Activated T-cell treated with anti-CD3 and anti-CD28 coated beads for 4 hours (primary cell): Measurements from ENCODE around the gene SYT13.
"Not testable (repeated sequence)": the region's sequence is repeated elsewhere in the genome, so short reads cannot be mapped to it uniquely, and the experiment has no call there.

Experiments used
- DNase-seq: peaks from one replicate; pipeline ENCODE4 v3.0.0-alpha.2; 2020

Gene SYT13

DNA sequence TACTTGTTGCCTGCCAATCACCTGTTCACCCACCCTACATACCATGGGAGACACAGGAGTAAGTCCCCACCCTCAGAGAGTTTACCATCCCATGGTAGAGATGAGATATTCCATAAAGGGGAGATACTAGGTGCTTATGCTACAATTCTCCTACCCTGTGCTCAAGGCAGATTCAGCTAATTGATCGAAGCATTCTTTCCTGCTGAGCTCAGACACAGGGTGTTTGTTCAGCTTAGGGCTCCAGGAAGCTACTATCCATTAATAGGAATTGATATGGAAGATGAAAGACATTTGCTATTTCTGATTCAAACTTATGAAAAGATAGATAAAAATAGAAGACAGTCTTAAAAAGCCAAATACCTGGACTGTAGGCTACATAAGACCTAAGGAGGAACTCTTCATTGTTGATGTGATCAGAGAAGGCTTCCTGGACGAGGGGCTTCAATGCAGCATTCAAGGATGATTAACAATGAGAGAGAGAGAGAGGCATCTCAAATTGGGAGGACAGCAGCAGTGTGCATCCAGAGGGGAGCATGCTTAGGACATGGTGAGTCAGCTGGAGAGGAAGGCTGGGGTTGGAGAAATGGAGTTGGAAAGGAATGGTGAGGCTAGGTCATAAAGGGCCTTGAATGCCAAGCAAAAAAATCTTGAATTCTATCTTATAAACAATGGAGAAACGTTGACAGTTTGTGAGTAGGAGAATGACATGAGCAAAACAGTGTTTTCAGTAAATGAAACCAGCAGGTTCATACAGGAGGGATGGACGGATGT is 15.0 kb downstream of the SYT13 start:
- DNase-seq: no peak

DNA sequence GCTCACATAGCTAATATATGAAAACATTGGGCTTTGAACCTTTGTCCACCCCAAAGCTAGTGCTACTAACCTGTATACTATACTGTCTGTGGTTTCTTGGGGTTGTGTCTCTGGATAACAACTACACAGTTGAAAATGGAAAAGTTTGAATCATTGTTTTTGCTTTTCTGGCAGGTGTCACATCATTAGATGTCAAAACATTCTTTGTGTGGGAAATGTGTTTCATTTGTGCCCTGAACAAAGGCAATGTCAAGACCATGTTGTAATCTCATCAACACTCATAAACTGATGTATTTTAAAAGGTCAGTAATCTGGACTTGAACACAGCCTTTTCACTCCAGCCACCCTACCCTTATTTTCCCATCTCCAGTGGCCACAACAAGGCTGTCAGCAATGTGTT is 16.5 kb downstream of the SYT13 start:
- DNase-seq: no peak

GRCh38 chr11:45267652-45268299 is 18.4 kb downstream of the SYT13 start:
- DNase-seq: no peak

GRCh38 chr11:45267052-45267451 is 19.1 kb downstream of the SYT13 start:
- DNase-seq: no peak

DNA sequence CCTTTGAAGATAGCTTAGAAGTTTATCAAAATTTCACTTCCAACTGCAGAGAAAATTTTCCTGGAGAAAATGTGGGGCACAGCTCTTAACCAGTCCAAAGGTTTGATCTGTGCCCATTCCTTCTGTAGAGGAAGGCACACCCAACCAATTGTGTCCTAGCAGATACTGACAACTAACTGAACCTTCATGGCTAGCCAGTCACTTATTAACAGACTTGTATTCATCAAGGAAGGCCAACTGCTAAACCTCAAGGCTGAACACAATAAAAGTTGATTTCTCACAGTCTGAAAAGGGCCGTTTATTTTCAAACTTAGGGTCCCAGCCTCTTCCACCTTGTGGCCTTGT is 19.5 kb downstream of the SYT13 start:
- DNase-seq: no peak

DNA sequence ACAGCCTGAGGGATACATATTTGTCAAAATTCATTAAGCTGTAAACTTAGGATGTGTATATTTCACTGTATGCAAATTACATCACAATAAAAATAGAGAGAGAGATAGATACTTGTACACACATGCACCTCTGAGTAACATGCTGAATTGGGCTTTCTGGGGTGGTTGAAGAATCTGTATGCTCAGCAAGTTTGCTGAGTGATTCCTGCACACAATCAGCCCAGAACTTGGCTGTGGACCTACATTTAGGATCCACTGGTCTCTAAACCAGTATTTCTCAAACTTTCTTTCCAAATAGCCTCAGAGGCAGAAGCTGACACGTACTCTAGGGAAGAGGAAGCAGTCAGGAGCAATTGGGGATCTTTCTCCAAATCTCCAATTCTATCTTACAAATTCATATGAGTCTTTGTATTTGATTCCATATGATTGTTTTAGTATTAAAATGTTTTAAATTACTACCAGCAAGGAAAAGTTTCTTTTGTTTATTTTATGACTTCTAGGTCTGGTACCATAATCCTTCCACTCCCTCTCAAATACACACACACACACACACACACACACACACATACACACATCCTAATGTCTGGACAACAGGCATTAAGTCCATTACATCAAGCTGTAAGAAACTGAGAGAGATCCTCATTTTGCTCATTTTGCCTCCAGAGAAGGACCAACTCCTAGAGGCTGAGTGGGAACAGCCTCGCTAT is 20.0 kb downstream of the SYT13 start:
- DNase-seq: no peak

GRCh38 chr11:45264839-45265515 is 21.2 kb downstream of the SYT13 start:
- no peak for DNase-seq

GRCh38 chr11:45263773-45264172 is 22.4 kb downstream of the SYT13 start:
- no peak for DNase-seq

- no peak for DNase-seq
Measured at GRCh38 chr11:45262900-45263299, 23.2 kb downstream of the SYT13 start.

- no peak for DNase-seq
Measured at GRCh38 chr11:45260071-45260470, 26.1 kb downstream of the SYT13 start.

- DNase-seq: no peak
Measured at GRCh38 chr11:45259592-45259991, 26.5 kb downstream of the SYT13 start.

- no peak for DNase-seq
Measured at GRCh38 chr11:45258982-45259530, 27.1 kb downstream of the SYT13 start.

- no peak for DNase-seq
Measured at GRCh38 chr11:45254070-45254469, 32.1 kb downstream of the SYT13 start.

- DNase-seq: no peak
Measured at GRCh38 chr11:45253640-45254039, 32.5 kb downstream of the SYT13 start.

- DNase-seq: no peak
Measured at GRCh38 chr11:45252877-45253276, 33.3 kb downstream of the SYT13 start.

- no peak for DNase-seq
Measured at GRCh38 chr11:45252134-45252856, 33.8 kb downstream of the SYT13 start.

DNA sequence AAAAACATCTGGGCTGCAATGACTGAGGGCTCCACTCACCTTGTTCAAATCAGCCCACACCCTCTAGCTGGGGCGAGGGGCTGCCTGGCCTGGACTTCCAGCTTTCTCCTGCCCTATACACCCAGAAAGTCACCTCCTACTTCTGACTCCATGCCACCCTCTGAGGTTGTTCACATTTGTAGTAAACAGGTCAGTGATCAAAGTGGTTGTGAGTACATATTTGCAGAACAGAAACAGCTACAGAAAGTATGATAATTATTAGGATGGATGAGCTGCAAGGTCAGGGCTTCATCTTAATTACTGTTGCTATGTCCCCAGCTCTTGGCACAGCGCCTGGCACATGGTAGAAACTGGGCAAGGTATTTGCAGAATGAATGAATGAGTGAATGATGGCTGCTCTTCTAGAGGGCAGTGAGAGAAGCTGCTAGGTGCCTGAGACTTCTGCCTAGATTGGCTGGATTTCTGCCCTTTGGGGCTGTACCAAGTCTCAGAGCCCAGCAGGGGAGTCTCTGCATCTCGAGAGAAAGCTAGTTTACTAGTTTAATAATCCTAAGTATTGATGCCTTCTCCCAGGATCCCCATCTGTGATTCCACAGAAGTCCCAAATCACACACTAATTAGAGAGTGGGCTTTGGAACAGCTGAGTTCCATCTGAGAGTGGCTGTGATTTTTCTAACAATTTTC is 36.0 kb downstream of the SYT13 start:
- no peak for DNase-seq

DNA sequence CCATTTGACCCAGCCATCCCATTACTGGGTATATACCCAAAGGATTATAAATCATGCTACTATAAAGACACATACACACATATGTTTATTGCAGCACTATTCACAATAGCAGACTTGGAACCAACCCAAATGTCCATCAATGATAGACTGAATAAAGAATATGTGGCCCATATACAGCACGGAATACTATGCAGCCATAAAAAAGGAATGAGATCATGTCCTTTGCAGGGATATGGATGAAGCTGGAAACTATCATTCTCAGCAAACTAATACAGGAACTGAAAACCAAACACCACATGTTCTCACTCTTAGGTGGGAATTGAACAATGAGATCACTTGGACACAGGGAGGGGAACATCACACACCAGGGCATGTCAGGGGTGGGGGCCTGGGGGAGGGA is 36.8 kb downstream of the SYT13 start:
- DNase-seq: not testable (repeated sequence)

DNA sequence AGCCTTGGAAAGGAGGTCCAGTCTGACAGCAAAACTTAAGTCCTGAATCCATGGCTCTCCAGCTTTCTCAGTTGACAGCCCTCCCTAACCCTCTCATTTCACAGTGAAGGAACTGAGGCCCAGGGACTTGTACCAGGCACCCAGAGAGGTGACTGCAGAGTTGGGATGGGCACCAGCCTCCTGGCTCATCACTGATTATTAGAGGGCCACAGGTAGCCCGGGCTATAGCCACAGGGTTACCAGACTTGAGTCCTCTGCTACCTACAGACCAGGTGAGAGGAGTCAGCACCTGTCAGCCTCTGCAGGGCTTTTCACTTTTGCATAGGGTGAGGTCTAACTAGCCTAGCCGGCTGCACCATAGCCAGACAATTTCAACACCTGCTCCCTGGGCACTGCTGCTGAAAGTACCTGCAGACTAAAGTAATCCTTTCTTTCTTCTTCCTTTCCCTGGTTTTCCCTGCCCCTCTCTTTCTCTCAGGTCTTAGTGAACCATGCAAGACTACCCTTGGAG is 37.6 kb downstream of the SYT13 start:
- no peak for DNase-seq

GRCh38 chr11:45247433-45247832 is 38.7 kb downstream of the SYT13 start:
- no peak for DNase-seq

- DNase-seq: no peak
Measured at GRCh38 chr11:45246241-45246640, 39.9 kb downstream of the SYT13 start.
